ENCODE results near the gene C16orf87.

DNA sequence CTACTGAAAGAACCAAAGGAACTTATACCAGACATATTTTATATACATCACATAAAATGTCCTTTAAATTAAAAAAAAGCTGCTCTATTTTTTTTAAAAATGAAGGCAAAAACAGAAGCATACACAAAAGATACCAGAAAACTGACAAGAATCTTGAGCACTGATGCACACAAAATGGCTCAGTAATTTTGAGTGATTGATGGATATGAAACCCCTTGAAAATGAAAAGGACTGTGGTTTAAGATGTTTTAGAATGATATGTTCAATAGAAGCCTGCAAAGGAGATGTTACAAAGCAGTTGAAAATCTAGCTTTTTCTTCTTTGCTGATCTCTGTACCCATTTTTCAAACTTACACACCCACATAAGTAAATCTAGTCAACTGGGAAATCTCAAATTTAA lies 2.7 kb downstream of the C16orf87 start:
- no peak for TF ChIP-seq POLR2A (IDR thresholded peaks at IDR 0.05)
- TF ChIP-seq, protein P1, sequence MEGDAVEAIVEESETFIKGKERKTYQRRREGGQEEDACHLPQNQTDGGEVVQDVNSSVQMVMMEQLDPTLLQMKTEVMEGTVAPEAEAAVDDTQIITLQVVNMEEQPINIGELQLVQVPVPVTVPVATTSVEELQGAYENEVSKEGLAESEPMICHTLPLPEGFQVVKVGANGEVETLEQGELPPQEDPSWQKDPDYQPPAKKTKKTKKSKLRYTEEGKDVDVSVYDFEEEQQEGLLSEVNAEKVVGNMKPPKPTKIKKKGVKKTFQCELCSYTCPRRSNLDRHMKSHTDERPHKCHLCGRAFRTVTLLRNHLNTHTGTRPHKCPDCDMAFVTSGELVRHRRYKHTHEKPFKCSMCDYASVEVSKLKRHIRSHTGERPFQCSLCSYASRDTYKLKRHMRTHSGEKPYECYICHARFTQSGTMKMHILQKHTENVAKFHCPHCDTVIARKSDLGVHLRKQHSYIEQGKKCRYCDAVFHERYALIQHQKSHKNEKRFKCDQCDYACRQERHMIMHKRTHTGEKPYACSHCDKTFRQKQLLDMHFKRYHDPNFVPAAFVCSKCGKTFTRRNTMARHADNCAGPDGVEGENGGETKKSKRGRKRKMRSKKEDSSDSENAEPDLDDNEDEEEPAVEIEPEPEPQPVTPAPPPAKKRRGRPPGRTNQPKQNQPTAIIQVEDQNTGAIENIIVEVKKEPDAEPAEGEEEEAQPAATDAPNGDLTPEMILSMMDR (IDR thresholded peaks at IDR 0.05): no peak
